GM21786 (cell line): ENCODE measurements around the gene H2AZ2.
"Not testable (repeated sequence)": the region's sequence is repeated elsewhere in the genome, so short reads cannot be mapped to it uniquely, and the experiment has no call there.

Source experiments
- ATAC-seq: cut with Tn5 transposase; IDR thresholded peaks from one replicate; pipeline ENCODE4 v1.9.1; 2021; ENCODE audit not compliant: unreplicated experiment

H2AZ2 gene

DNA sequence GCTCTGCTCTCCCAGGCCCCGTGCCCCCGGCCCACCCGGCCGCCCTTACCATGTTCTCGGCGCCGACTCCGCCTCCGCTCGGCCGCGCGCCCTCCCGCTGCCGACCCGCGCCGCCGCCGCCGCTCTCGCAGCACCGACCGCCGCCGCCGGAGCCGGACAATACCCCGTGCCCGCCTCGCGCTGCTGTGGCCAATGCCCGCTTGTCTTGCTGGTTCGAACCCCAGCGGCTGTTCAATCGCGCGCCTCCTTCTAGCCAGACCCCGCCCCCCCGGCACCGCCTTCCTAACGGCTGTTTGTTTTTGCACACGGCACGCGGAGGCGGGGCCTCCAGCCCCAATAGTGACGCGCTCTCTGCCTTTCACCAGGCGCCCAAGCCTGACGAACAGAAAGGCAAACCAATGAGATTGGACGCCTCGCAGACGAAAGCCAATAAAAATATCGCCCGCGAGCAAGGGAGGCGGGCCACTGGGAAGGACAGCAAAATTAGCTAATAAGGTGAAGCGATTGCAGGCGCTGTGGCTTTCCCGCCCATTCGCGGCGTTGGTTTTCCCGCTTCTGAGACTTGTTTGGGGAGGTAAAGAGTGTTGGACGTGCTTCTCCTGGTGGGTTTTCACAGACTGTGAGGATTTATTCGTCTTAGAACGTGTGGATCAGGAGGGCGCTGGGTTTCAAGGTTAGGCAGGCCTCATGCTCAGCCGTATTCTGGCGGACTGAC lies at the start of gene H2AZ2:
TSS of gene H2AZ2 (minus strand) at position 168 of the 715 bp plus-strand sequence. CDS start at position 52, 116 bp downstream.
- ATAC-seq: peak; percentile 84

DNA sequence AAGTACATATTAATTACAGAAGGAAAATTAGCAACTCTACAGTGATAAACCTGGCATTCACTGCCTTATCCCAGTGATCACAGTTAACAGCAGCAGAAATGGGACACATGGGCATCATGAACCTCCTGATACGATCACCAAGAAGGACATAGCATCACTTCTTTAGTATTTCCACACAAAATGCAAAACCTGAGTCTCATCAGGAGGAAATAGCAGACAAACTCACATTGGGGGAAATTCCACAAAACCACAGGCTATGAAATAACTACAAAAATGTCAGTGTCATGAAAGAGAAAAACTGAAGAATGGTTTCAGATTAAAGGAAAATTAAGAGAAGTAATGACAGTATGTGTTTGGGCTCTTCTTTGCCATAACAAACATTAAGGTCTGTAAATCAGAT lies 49.4 kb upstream of the H2AZ2 start:
- no peak for ATAC-seq

DNA sequence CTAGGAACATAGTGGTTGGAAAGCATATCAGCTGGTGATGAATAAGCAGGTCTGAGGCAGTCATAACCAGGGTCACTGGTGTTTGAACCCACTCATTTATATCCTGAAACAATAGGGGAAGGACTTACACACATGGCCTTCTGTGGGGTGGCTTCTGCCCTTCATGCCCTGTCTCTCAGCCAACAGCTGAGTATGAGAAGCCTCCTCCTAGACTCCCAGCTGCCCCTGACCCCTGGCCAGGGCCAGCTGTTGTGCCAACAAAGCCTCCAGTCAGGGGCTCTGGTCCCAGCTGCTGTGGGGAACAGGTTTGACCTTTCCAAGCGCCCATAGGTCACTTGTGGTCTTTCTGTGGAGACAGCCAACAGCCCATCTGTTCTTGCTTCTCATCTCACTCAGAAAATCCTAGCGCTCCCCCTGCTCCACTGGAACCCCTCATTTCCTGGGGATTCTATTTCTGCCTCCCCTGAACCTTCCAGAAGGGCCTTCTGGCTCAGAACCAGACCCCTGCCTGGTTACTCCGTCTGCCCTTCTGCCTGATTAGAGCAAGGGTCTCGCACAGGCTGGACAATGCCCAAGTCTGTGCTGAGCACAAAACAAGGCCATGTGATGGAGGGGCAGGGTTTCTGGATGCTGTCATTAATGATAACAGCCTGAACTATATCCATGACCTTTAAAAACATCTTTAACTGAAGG lies 47.1 kb upstream of the H2AZ2 start:
- no peak for ATAC-seq

DNA sequence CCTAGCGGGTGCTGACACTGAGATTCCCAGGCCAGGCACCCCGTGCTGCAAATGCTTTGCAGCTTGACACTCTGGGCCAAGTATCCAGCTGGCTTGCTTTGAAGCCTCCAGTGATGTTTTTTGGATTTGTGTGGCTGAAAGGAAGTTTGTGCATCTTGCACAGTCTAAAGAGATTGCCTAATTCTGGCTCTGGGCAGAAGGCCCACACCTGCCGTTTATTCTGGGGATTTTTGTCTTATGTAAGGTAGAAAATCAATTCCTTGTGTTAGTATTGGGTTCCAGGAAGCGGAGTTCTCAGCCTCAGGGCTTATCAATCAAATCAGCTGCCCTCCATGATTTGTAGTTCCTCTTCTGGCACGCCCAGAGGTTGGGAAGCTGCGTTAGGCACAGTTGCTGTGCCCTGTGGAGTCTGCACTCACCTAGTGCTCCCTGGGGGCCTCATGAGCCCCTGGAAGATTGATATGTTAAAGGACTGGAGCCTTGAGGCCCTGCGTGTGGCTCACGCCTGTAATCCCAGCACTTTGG lies 45.9 kb upstream of the H2AZ2 start:
- ATAC-seq: no peak

DNA sequence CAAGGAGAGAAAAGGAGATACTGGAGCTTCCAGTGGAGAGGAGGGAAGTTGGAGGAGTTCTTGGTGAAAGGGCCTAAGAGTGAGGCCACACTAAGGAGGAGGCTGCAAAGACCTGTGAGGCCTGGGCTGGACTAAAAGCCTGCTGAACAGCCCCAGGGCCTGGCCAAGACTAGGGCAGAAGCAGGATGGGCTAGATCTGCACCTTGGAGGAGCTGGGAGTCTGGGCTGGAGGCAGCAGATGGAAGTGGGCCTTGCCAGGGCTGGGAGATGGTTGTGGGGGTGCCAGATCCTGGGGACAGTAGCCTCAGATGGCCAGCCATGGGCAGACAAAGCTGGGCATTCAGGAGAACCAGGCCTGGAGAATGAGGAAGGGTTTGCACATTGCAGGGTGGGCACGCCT lies 43.9 kb upstream of the H2AZ2 start:
- no peak for ATAC-seq

DNA sequence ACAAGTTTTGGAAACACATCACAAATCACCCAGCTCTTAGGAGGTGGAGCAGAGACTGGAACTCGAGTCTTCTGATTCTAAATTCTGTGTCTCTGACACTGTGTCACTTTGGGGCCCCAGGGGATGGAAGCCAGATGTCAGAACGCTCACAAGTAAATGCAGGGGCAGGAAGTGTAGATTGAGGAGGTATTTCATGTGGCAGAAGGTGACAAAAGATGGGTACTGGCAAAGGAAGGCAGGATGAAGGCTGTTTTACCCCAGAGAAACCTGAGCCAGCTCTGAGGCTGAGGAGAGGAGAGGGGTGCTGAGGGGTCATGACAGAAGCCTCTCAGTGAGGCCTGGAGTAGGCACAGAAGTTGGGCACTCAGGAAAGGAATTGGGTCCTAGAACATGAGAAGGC lies 43.5 kb upstream of the H2AZ2 start:
- no peak for ATAC-seq

DNA sequence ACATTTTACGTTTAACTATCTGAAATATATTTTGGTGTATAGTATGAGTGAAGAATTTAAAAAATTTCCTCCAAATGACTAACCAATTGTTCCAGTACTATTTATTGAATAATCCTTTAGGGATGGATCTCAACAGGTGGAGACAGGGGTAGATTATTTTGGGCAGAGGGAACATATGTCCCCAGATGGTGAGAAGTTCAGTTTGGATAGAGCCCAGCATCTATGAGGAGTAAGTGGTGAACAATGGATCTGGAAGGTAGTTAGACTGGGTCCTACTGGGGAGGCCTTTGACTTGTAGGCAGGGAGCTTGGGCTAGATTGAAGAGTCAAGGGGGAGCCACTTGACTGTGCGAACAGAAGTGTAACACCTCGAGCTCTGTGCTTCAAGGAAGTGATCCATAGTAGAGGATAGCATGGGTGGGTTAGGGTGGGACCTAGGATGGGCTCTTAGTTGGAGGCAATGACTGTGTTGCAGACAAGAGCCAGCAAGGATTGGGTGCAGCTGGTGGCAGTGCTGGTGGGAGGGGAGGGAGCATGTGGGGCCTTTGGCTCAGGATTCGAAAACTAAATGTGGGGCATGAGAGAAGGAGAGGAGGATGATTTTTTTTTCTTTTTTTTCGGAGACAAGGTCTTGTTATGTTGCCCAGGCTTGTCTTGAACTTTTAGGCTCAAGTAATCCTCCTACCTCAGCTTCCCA lies 41.3 kb upstream of the H2AZ2 start:
- ATAC-seq: no peak

DNA sequence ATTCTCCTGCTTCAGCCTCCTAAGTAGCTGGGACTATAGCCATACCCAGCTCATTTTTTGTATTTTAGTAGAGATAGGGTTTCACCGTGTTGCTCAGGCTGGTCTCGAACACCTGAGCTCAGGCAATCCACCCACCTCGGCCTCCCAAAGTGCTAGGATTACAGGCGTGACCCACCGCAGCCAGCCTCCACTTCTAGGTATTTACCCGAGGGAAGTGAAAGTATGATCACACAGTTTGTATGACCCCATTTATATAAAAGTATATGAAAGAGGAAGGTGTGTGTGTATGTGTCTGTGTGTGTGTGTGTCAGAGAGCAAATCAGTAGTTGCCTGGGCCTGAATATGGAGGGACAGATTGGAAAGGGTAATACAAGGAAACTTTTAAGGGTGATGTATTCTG lies 39.4 kb upstream of the H2AZ2 start:
- ATAC-seq: no peak

DNA sequence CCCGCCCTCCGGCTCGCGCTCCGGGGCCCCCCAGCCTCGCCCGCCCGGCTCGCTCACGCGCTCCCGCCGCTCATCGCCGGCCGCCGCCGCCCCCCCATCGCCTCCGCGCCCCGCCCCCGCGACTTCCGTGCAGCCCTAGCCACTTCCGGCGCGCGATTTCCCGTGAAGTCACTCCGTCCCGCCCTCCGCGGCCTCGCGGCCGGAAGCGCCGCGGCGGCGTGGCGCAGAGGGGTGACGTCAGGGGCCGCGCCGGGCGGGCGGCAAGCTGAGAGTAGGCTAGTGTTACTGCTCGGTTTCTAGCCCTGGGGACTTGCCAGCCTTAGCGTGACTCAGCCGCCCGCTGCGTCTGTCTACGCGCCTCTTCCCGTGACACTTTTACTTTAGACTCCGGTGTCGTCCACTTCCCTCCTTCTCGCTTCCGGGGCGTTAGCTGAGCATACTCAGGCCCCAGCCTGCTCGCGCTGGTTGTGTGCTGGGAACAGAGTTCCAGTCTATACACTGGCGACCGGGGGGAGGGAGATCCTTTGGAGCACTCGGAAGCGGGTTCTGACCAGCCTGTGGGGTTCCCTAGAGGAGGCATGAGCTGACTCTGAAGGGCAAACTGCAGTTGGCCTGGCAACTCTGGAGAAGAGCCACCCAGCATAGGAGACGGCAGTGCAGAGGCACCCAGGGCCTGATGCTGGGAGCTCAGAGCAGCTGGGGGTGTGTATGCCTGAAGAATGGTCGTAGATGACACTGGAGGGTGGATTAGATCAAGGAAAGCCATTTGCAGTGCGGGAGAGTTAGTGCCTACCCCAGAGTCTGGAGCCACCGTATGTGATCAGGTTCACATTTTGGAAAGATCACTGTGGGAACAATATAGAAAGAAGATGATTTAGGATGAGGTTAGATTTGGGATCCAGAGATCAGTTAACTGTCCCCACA lies 37.8 kb upstream of the H2AZ2 start, which contains the start of gene PURB:
TSS of gene PURB (minus strand) at position 137 of the 924 bp plus-strand sequence. CDS start 182 bp downstream, outside the sequence.
- ATAC-seq: peak; percentile 84

DNA sequence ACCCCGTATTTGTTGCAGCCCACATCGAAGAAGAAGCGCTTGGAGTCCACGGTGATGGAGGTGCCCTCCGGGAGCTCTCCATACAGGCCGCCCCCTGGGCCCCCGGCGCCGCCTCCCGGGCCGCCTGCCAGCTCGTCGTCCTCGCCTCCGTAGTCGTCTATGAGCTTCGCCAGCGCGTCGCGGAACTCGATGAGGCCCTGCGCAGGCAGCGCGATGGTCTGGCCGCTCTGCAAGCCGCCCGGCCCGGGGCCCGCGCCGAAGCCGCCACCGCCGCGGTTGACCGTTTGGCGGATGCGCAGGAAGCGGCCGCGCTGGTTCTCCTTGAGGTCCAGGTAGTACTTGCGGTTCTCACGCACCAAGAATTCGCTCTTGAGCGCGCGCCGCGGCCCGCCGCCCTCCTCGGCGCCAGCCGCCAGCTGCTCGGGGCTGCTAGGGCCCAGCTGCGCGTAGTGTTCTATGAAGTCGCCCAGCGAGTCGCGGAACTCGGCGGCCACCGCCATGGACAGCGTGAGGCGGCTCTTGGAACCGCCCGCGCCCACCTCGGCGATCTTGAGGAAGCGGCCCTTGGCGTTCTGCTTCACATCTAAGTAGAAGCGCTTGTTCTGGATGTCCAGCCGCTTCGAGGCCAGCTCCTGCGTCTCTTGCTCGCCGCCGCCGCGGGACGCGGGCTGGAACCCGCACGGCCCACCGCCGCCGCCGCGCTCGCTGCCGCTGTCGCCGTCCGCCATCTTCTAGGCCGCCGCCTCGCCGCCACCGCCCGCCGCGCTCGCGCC lies 36.9 kb upstream of the H2AZ2 start:
- ATAC-seq: peak; percentile 12

DNA sequence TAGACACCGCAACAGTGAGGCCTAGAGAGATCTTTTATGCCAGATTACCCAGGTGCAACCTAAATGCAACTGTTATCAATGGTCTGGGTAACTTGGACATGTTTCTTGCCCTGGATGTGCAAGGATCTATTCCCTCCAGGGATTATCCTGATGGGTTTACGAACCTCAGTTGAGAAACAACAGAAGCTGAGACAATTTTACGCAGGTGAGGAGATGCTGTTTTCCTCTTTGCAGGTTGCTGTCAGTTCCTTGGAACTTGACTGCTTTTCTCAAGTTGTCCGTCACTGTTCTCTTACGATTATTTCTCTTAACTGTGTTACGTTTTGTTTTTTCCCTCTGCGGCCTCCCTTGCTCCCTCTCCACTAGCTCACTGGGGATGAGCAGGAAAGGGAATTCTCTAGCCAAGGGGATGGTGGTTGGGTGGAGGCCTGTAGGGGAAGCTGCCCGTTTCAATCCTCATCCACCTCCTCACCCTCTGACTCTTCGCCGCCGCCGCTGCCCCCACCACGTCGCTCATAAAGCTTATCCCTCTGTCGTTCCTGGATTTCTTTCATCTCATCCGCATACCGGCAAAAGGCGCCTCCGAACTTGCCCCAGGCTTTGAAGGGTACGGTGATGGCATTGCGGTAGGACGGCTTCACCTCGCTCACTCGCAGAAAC lies 36.2 kb upstream of the H2AZ2 start:
- ATAC-seq: no peak

DNA sequence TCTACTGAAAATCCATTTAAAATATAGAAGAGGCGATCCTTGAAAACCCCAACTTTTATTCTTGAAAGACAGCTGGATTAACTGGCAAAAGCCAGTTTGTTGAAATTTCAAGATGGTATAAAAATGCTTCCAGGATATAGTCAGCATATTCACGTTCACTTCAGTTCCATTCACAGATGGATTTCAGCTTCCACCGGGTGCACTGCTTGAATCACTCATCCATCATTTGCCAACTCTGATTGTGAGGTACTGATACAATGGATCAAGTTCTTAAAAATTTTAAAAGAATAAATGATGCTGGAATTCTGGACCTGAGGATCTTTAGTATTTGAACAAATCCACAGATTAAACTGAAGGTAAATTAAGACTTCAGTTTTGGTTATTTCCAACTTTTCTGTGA lies 35.0 kb upstream of the H2AZ2 start:
- no peak for ATAC-seq

DNA sequence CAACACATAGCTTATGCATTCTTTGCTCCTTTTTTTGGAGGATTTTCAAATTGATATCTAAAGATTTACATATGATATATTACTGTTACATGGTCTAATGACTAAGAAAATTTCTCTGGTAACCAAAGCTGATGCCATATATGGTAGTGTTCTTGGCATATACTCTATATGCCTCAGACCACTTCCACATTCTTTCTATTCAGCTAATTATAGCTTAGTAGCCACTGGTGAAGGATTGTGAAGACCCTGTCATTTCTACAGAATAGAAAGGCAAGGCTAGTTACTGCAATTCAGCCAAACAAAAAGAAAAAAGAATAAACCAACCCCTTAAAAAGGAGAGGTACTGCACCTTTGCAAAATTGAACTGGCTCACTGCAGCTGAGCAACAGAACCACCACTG lies 33.7 kb upstream of the H2AZ2 start:
- no peak for ATAC-seq

DNA sequence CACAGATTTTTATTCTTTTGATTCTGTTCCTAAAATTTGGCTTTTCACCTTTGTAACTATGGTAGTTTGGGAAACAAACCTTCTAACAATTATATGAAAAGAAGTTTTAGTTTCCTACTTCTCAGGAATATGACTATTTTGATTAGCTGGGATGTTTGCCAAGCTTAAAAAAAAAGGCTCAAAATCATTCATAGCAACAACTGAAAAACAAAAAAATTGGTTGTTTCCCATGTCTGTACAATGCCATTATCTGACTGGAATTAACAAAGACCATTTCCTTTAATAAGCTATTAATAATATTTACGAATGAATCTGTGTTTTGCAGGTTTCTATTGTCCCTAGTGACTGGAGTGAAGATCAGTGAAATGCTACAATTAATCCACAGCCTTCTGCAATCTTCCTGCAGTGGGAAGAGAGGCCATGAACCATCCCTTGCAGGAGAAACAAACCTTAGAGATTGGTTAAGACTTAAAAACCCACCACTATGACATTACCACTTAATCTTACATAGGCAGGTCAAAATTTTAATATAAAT lies 33.2 kb upstream of the H2AZ2 start:
- no peak for ATAC-seq

DNA sequence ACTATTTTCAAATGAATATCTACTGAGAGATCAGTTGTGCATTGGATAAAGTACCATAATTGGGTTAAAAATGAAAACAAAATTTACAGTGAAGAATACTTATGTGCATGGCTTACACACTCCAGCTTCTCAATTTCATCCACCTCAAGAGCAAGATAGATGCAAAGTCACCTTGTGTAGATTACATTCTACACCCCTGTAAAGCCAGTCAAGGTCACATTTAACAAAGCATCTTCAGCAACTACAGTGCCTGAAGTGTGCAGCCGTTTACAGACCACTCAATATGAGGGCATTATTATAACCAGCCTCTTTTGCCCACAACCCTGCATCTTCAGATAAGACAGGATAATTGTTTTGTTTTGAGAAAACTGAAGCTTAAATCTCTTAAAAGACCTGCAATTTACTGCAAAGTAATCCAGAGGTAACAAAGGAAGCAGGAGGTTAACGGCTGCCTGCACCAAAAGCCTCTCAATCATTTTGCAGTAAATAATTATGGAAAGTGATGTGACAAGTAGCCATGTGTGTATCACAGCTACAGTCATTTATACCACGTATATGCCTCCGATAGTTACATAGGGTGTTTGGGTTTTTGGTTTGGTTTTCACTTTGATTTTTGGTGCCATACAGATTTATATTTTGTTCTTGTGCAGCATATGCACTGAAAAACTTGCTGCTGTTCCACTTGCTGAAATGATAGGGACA lies 32.6 kb upstream of the H2AZ2 start:
- no peak for ATAC-seq

DNA sequence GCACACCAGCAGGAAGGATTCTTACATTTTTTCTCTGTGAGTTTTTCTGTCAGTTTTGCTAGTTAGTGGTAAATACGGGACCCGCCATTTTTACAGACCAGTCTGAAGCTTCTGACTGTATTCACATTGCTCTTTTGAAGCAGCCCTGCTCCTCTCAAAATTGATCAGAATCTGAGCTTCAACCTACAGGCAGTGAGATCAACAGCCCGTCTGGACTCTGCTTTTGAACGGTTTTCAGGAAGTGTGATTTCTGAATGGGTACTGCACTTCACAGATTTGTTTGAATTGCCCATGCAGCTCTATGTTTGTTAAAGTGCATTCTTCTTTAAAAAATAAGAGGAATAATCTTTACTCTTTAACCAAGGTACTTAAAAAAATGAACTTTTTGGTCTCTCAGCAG lies 28.5 kb upstream of the H2AZ2 start:
- no peak for ATAC-seq

DNA sequence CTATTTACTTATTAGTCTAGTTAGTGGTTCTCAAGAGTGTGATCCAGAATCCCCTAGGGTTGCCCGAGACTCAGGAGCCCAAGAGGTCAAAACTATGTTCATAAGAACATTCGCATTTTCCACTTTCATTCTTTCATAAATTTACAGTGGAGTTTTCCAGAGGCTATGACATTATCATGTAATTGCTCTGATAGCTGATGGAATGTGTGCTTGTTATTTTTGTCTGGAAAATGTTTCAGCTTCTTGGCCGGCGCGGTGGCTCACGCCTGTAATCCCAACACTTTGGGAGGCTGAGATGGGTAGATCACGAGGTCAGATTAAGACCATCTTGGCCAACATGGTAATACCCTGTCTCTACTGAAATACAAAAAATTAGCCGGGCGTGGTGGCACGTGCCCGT lies 27.4 kb upstream of the H2AZ2 start:
- no peak for ATAC-seq

DNA sequence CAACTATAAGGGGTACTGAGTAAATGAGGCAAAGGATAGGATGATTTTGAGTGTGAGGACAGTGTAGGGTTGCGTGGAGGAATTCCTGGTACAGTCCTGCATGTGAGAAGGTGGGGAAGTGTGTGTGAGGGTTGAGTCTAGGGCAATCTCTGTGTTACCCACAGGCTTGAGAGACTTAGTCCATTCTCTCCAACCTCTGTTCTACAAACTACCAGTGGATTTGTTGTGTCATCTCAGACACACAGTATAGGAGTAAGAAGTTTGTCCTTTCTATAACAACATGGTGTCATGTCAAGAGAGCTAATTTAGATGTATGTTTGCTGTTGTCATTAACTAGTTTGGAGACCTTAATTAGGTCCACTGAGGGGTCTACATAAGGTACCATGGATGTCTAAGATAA lies 24.9 kb upstream of the H2AZ2 start:
- no peak for ATAC-seq

DNA sequence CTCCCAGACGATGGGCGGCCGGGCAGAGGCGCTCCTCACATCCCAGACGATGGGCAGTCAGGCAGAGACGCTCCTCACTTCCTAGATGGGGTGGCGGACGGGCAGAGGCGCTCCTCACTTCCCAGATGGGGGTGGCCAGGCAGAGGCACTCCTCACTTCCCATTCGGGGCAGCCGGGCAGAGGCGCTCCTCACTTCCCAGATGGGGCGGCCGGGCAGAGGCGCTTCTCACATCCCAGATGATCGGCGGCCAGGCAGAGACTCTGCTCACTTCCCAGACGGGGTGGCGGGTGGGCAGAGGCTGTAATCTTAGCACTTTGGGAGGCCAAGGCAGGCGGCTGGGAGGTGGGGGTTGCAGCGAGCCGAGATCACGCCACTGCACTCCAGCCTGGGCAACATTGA lies 24.0 kb upstream of the H2AZ2 start:
- not testable (repeated sequence) for ATAC-seq
